DLD1 (cell line): ENCODE data around the gene IRF1.

Source experiments
- in situ Hi-C: cut with HindIII; loops from 2 replicates; pipeline ENCODE4 v1.10.0; 2017; ENCODE audit warnings: low sequenced_read_pairs

The IRF1 gene

DNA sequence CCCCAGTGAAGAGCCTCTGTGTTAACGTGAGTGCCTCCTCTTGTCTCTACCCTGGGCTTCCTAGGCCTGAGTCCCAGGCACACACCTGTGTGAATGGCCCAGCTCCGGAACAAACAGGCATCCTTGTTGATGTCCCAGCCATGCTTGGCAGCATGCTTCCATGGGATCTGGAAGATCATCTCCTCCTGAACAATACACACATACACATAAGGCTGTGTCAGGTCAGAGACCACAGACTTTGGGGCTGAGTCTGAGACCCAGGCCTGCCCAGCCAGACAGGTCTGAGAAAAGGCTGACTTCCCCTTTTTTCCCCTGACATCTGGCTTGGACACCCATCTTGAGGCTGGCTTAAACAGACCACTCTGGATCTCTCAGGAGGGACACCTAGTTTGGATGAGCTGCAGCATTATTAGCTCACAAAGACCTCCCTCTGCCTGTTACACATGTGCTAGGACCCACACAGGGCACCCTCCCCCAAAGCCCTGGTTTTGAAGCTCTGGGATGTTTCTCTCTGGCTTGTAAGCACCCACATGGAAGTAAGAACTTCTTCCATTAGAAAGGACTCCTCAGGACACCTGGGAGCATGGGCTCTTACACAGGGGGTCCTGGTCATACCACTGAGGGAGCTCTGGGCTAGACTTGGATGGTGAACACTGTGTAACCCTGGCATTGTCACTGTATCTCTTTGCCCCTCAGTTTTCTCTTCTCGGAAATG lies 2.6 kb downstream of the IRF1 start:
- in situ Hi-C loops = loop anchor here (25.0 kb wide), 1 partner anchor 101 kb away; no protein-coding TSS in a partner anchor

DNA sequence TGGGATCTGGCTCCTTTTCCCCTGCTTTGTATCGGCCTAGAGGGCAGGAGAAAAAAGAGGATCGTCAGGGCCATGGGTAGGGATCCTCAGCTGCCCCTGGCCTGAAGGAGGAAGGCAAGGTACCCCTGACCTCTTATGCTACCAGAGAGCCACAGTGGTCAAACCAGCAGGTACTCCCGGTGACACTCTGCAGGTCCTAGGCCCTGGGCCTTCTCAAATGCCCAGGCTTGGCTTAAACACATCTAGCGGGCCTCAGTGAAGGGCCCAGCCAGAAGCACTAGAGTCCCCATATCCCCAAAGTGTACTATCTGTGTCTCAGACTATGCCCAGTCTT lies 3.5 kb downstream of the IRF1 start:
- in situ Hi-C loops = loop anchor here (25.0 kb wide), 1 partner anchor 100 kb away; no protein-coding TSS in a partner anchor

DNA sequence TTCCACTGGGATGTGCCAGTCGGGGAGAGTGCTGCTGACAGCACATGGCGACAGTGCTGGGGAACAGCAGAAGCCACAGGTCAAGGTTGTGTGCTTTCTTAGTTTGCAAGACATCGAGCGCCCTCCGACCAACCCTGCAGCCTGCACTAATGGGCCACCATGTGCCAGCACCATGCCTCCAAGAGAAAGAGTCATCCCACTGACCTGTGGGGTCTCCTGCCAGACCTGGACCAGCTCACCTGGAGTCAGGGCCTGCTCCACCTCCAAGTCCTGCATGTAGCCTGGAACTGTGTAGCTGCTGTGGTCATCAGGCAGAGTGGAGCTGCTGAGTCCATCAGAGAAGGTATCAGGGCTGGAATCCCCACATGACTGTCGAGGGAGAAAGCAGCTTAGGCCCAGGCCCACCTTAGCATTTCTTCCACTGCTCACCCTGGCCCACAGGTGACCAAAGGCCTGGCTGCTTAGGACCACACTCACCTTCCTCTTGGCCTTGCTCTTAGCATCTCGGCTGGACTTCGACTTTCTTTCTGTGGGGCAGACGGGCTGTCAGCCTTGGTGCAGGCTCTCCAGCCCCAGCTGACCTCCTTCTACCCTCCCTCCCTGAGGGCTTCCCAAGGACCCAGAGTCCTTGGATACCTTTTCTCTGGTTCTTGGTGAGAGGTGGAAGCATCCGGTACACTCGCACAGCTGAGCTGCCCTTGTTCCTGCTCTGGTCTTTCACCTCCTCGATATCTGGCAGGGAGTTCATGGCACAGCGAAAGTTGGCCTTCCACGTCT lies 4.1 kb downstream of the IRF1 start:
- in situ Hi-C loops = loop anchor here (25.0 kb wide), 1 partner anchor 99 kb away; no protein-coding TSS in a partner anchor

DNA sequence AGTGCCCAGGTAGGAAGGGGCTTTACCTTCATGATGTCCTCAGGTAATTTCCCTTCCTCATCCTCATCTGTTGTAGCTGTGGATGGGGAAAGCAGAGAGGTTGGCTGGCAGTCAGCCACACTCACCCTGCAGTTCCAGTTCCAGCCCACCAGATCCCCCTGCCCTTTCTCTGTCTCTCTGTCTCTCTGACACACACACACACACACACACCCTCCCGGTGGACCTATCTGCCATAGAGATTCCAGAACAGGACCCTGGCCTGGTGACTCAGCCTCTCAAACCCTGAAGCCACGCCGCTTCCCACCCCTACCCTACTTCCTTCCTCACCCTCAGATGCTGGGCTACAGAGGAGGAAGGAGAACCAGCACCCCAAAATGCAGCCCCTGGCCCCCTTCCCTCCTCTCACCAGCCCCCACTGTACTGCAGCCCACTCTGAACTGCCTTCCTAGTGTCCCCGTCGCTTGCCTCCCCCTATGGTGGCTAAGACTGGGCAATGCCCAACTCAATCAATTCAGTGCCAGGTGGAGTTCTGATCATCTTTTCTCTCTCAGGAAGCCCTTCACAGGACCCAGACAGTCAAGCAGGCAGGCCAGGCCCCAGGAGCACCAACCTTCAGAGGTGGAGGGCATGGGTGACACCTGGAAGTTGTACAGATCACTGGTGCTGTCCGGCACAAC lies 4.8 kb downstream of the IRF1 start:
- in situ Hi-C loops = loop anchor here (25.0 kb wide), 1 partner anchor 98 kb away; no protein-coding TSS in a partner anchor

DNA sequence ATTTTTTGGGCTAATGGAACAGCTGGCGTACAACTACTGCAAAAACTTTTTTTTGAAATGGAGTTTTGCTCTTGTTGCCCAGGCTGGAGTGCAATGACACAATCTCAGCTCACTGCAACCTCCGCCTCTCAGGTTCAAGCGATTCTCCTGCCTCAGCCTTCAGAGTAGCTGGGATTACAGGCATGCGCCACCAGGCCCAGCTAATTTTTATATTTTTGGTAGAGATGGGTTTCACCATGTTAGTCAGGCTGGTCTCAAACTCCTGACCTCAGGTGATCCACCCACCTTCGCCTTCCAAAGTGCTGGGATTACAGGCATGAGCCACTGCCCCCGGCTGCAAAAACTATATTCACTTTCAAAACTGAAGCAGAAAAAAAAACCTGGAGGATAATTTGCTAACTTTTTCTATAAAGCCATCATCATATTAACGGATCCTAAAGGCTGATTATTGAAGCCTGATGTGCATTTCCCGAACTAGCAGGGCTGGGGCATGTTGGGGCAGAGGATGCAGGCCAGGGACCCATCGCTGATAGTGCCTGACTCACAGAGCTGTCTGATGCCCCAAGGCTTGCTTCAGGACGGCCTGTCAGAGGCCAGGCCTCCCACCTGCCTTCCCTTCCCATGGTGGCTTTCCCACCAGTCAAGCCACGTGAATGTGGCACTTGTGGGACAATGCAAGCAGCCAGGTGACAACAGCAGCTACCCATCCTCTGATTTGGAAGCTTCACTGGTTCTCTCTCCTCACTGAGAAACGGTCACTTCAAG lies 5.5 kb downstream of the IRF1 start:
- in situ Hi-C loops = loop anchor here (25.0 kb wide), 1 partner anchor 98 kb away; no protein-coding TSS in a partner anchor

DNA sequence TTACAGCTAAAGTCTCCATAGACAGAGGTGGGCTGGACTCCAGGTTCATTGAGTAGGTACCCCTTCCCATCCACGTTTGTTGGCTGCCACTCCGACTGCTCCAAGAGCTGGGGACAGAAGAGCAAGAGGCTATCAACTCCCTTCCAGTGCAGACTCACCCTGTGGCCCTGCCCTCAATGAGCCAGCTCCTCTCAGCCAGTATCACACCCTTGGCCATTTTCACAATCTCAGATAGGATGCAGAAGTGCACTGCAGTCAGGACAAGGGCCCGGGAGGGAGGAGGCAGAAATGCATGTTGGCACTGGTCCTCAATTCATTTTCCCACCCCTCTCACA lies 6.2 kb downstream of the IRF1 start:
- in situ Hi-C loops = loop anchor here (25.0 kb wide), 1 partner anchor 97 kb away; no protein-coding TSS in a partner anchor

DNA sequence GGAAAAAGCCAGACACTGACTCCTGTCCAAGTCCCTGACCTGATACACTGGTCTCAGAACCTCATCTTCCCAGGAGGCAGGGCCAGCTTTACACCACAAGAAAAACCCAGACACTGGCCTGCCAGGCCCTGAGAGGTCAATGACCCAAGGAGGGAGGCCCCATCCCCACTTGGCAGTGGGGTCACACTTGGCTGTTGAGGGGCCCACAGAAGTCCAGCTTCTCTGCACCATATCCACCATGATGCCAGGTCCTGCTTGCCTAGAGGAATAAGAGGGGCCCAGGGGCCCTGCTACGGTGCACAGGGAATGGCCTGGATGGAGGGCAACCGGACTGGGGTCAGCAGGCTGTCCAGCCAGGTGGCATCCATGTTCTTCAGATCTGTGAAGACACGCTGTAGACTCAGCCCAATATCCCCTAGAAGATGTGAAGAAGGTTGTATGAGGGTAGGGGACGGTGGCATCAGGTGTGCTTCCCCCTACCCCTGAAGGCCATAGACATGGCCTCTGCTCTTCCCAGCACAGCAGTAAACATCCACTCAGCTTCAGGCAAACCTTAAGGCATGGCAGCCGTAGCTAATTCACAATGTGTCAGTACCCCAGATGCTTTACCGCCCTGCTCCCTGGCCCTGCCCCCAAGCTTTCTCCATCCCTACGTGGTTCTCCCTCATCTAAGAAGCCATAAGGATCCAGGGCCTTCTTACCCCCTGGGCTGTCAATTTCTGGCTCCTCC lies 6.7 kb downstream of the IRF1 start:
- in situ Hi-C loops = loop anchor here (25.0 kb wide), 1 partner anchor 97 kb away; no protein-coding TSS in a partner anchor

DNA sequence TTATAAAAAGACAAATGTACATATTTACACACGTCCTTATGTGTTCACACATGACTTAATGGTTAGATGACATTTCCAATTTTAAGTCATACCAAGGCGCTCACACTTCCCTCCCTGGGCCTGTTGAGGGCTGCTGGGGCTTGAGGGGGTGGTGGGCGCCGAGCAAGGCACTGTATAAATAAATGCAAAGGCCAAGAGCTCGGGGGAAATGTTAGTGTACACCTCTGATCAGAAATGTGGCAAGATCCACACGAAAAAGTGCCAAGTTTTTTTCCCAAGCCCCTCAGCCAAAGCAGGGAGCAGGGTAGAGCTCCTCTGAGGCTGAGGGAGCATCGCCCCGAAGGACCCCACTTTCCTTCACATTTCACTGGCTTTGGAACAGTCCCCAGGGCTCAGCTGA lies 7.5 kb downstream of the IRF1 start:
- in situ Hi-C loops = loop anchor here (25.0 kb wide), 1 partner anchor 96 kb away; no protein-coding TSS in a partner anchor

DNA sequence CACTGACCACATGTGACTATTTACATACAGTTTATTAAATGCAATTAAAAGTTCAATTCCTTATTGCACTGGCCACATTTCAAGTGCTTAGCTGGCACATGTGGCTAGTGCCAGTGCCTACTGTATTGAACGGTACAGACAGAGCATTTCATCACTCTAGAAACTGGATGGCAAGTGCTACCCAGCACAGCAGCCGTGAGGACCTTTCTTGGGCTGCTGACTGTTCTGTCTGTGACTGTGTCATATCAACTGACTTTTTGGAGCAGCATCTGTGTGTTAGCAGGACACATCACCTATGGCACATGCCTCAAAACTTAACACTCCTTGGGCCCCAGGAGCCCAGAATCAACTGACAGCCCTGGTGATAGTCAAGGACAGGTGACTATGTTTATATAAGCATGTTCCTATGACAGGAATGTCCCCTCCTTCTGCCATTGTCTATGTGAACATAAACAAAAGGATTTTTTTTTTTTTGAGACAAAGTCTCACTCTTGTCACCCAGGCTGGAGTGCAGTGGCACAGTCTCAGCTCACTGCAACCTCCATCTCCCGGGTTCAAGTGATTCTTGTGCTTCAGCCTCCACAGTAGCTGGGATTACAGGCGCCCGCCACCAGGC lies 8.9 kb downstream of the IRF1 start:
- in situ Hi-C loops = loop anchor here (25.0 kb wide), 1 partner anchor 94 kb away; no protein-coding TSS in a partner anchor

DNA sequence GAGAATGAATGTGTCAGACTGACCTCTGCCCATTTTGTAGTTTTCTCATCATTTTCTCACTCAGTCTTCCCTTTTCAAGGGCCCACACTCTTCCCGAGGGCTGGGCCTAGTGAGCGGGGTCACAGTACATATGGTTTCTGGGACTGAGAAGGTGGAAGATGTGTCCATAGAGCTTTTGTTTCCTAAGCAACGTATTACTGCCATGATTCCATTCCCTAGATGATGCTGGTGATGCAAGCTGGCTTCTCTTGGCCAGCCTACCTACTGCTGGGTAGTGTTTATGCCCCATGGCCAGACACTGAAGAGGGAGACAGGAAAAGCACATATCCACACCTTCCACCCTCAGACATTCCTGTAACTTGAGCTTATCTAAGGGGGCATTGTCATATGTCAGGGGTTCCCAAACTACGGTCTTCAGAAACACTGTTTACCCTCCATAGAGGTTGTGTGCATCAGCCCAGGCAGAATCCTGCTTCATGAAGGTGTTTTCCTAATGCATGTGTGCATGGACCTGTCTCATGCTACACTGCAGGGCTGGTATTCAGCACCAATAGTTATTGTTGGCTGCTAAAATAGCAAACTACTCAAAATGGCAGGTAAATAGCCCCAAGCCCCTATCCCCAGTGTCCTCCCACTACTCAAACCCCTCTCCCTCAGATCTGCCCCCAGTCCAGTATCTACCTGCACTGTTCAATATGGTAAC lies 9.5 kb downstream of the IRF1 start:
- in situ Hi-C loops = loop anchor here (25.0 kb wide), 1 partner anchor 94 kb away; no protein-coding TSS in a partner anchor

DNA sequence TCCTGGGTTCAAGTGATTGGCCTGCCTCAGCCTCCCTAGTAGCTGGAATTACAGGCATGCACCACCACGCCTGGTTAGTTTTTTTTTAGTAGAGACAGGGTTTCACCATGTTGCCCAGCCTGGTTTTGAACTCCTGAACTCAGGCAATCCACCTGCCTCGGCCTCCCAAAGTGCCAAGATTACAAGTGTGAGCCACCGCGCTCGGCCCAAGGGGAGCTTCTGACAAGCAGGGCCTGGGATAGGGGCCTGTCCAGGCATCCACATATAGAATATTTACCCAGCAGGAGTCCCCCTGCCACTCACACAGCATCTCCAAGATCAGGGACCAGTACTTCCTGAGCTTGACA lies 10.1 kb downstream of the IRF1 start:
- in situ Hi-C loops = loop anchor here (25.0 kb wide), 1 partner anchor 93 kb away; no protein-coding TSS in a partner anchor

DNA sequence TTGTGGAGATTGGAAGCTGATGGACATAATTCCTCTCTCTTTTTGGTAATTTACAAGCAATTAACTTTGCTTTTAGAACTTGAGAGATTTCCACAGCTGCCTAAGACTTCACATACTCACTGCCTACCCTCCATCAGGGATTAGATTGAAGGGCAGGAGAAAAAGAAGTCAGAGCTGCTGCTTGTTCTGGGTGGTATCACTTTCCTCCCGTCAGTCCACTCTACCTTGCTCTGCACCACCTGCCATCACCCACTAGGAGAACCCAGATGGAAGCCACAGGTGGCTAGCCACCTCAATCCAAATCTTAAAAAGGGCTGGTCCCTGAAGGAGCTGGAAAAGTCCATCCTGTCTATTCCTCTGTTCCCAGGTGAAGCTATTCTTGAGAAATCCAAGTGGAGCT lies 10.5 kb downstream of the IRF1 start:
- in situ Hi-C loops = loop anchor here (25.0 kb wide), 1 partner anchor 93 kb away; no protein-coding TSS in a partner anchor

DNA sequence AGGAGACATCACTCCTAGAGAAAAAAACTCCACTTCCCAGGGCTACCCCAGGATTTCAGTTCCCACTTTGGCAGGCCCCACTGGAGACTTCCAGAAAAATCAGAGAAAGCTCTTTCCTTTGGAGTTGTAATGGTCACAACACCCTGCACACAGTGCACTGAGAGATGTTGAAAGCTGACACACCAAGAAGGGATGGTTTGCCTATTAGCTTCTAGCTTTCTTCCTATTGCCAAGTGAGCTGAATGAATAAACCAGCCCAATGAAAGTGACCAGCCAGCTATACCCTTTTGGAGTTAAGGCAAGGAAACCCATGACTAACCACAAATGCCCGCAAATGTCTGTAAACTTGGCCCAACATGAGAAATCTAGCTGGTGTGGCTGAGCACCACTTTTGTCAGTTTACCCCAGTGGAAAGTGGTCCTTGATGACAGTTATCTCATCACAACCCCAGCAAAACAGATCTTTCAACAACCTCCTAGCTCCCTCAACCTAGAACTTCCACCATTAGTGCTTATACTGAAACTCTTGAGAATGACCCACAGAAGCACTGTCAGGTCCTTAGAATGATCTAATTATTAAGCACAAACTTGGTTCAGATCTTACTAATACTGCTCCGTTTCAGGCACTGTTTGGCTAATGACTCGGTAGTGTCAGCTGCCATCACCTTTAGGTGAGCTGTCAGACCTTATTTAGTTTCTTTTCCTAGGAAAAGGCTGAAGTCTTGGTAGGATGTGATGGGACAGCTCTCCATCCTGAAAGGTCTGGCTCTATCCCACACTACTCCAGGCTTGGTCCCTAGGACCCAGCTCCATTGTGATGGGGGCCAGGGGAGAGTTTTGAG lies 11.2 kb downstream of the IRF1 start:
- in situ Hi-C loops = loop anchor here (25.0 kb wide), 1 partner anchor 92 kb away; no protein-coding TSS in a partner anchor

DNA sequence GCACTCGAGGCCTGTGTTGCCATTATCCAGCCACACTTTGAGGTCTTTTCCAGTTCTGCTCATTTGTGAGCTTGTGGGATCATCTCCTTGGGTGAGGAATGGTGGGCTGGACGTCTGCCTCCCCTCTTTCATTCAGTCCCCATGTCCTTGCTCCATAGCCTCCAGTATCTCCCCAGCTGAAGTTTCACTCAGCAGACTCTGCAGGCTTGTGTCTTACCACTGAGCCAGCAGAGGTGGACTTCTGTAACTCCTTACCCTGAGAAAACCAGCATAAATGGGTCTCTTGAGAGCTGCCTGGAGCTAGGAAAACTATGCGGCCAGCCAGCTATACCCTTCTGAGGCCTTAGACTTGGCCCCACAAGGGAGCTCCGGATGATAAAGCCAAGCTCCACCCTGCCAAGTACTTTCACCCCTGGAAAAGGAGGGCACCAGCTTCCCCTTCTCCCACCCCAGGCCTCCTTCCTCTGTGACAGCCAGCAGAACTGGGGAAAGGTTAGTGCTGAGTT lies 12.2 kb downstream of the IRF1 start:
- in situ Hi-C loops = loop anchor here (25.0 kb wide), 1 partner anchor 91 kb away; no protein-coding TSS in a partner anchor

DNA sequence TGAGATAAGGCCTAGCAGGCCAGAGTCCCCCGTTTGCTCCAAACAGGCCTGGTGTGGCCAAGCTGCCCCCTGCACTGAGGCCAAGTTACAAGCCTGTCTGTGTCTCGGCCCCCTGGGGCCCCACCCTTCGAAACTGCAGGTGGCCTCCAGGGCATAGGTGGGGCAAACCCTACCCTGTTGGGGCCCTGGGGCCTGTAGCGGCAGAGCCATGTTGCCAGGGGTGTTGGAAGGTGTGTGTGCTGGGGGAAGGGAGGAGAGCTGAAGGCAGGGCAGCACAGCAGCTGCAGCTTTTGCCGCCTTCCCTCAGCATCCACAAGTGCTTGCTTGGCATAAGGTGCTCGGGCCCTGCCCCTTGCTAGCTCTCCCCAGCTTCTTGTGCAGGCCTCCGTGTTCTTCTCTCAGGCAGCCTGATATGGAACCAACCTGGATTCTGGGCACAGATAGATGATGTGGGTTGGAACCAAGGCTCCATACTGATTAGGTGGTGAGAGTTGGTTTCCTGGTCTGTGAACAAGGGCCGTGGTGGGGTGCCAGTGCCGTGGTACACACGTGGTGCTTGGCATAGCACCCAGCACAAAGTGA lies 12.7 kb downstream of the IRF1 start:
- in situ Hi-C loops = loop anchor here (25.0 kb wide), 1 partner anchor 91 kb away; no protein-coding TSS in a partner anchor

DNA sequence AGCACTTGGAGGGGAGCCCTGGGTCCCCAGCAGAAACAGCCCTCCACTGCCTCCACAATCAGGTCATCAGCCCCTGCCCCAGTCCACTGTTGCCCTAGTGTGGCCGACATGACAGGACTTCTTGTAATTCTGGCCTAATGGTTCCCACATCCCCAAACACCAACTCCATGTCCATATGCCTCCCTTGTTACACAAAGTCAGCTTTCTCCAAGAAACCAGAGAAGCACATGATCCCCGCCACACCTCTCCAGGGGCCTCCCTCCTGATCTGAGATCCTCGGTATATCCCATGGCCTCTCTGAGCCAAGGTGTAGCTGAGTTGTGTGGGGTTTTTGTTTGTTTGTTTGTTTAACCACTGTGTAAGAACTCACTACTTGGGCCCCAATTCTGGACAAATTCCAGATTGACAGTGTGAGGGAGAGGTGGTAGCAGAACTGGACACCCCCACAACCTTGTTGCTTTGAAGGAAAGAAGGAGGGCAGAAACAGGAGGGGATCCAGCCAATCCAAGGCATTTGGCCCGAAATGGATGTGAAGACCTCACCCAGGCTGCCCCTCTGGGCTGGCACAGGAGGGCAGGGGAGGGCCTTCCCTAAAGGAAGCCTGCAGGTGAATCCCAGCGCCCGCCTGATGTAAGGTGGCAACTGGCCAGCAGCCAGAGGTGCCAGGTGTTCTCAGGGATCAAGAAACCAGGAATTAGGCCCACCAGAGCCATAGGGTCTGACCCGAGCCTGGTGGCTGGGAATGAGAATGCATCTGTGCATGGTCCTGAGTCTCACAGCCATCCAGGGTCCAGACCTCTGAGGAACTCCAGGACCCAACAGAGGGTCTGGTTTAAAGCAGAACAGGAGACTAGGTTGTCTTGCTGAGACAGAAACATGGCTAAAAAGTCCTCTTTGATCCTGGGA lies 13.4 kb downstream of the IRF1 start:
- in situ Hi-C loops = loop anchor here (25.0 kb wide), 1 partner anchor 90 kb away; no protein-coding TSS in a partner anchor
